ENCODE data around the gene IL3.

DNA sequence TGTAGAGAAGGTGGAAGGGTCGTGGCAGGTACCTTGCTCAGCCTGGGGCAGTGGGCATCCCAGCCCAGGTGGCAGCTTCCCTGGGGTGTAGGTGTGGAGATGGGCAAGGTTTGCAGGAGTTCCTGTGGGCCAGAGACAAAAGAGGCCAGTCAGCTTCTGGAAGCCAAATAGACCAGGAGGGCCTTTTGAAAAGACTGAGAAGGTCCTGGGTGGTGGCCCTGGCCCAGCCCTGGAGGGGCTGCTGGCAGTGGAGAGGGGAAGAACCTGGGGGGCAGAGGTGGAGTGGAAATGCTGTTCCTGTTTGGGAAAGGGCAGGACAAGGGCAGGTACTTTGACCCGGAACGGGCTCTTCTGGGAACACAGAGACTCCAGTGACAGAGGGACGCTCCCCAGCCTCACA lies 7.0 kb upstream of the IL3 start:
- no peak for TF ChIP-seq POLR2A (IDR thresholded peaks at IDR 0.05)
- TF ChIP-seq, protein P1, sequence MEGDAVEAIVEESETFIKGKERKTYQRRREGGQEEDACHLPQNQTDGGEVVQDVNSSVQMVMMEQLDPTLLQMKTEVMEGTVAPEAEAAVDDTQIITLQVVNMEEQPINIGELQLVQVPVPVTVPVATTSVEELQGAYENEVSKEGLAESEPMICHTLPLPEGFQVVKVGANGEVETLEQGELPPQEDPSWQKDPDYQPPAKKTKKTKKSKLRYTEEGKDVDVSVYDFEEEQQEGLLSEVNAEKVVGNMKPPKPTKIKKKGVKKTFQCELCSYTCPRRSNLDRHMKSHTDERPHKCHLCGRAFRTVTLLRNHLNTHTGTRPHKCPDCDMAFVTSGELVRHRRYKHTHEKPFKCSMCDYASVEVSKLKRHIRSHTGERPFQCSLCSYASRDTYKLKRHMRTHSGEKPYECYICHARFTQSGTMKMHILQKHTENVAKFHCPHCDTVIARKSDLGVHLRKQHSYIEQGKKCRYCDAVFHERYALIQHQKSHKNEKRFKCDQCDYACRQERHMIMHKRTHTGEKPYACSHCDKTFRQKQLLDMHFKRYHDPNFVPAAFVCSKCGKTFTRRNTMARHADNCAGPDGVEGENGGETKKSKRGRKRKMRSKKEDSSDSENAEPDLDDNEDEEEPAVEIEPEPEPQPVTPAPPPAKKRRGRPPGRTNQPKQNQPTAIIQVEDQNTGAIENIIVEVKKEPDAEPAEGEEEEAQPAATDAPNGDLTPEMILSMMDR (IDR thresholded peaks at IDR 0.05 in 4 of 5, conservative IDR thresholded peaks at IDR 0.05 in 1 of 5): no peak

Measured in gastrocnemius medialis (tissue), 4 donors.